Activated T-helper 1 cell treated with anti-CD3 and anti-CD28 coated beads, Interleukin-12 subunit alpha, Interleukin-12 subunit beta, Interleukin-2, Interleukin-4 antibody, amounts not matched to agents 30 ng/mL and 10 ng/mL and 1 ng/mL, durations not matched to agents 14 hours and 24 hours and 36 hours (primary cell): ENCODE measurements around the gene ZC3H14. TPM values are rescaled to one million over a fixed set of nuclear protein-coding genes. Genes with fewer than 3 reads are reported as not detected.

Experiments
- DNase-seq: peaks from one replicate; pipeline ENCODE4 v3.0.0; 2021; ENCODE audit warnings: low spot score
- H3K27ac Mint-ChIP-seq: one replicate; pipeline ENCODE4 v1.8.0; 2021; ENCODE audit warnings: mild to moderate bottlenecking, mixed read lengths
- H3K27me3 Mint-ChIP-seq: one replicate; pipeline ENCODE4 v1.8.0; 2022; ENCODE audit warnings: mild to moderate bottlenecking, moderate library complexity, mixed read lengths; ENCODE audit not compliant: insufficient read depth
- H3K36me3 Mint-ChIP-seq: one replicate; pipeline ENCODE4 v1.8.0; 2021; ENCODE audit warnings: low read depth, mixed read lengths
- H3K4me1 Mint-ChIP-seq: one replicate; pipeline ENCODE4 v1.8.0; 2021; ENCODE audit warnings: low read depth, mixed read lengths
- H3K4me3 Mint-ChIP-seq: one replicate; pipeline ENCODE4 v1.8.0; 2021; ENCODE audit warnings: mild to moderate bottlenecking, moderate library complexity, mixed read lengths
- H3K9me3 Mint-ChIP-seq: one replicate; pipeline ENCODE4 v1.8.0; 2021; ENCODE audit warnings: mixed read lengths
- intact Hi-C: fragments of 100-400 bp; cut with micrococcal nuclease; formaldehyde crosslinking; loops from one replicate; pipeline ENCODE4 v1.15.1; 2024
- total RNA-seq: library from RNA; stranded (reverse); gene quantifications from 2 replicates; pipeline ENCODE4 v1.2.3, GENCODE V29; 2022

Gene ZC3H14
- total RNA-seq, 1 donor from 2014 or later = 61.0 TPM

DNA sequence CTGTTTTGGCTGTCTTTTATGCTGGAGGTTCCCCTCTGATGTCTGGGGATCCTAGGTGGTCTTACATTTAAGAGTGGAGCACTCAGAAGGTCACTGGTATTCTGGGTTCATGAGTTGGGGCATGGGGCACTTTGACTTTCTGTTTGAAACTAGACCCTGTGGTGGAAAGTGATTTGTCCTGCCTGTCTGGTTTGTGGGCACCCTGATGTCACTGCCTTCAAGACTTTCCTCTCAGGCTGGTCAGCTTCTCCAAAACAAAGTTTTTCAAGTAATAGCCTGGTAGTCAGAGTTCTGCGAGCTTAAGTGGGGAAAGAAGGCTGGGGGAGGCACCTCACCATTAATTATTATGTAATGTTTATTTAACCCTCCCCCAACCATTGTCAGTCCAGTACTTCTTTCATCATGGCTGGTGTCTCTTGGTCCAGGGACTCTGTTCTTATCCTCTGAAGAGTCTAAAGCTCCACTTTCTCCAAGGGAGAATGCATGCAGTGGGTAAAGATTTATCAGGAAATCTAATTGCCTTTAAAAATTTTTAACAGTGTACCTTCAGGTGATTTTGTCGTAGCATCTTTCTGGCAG is 35.3 kb downstream of the ZC3H14 start:
- H3K9me3 Mint-ChIP-seq = no peaks in the 10 kb centered on the region
- no peak overlapping the region for H3K27ac Mint-ChIP-seq
- DNase-seq = no peak
- peaks cover 54% of the 10 kb centered on the region for H3K36me3 Mint-ChIP-seq
- intact Hi-C loops = no loop called here
- no peaks in the 10 kb centered on the region for H3K27me3 Mint-ChIP-seq
- H3K4me3 Mint-ChIP-seq = no peak overlapping the region
- peaks cover 38% of the 10 kb centered on the region for H3K4me1 Mint-ChIP-seq

DNA sequence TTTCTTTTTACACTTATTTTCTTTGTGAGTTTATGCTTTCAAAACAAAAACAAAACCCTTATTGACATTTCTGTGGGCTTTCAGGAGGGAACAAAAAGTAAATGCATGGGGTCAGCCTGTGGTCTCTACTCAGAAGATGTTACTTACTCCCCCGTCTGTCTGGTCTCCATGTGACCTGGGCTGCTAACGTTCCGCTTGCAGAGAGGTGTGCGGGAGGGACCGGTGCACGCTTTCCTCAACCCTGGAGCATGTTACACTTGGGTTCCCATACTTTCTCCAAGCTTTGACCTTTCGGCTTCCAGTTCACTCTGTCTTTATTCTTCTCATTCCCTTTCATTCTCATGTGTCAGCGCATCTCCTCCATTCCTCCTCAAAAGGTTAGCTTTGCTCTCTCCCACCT is 36.5 kb downstream of the ZC3H14 start:
- Mint-ChIP-seq H3K27me3 (no peaks in the 10 kb centered on the region), H3K9me3 (no peaks in the 10 kb centered on the region), H3K4me1 (peaks cover 48% of the 10 kb centered on the region), H3K4me3 (peak overlapping the region; percentile 64), H3K36me3 (peaks cover 61% of the 10 kb centered on the region), H3K27ac (peak overlapping the region; percentile 91)
- intact Hi-C loops = loop anchor here (1.0 kb wide), 1 partner anchor 36 kb away; the partner anchor contains the start of gene ZC3H14
- no peak for DNase-seq

DNA sequence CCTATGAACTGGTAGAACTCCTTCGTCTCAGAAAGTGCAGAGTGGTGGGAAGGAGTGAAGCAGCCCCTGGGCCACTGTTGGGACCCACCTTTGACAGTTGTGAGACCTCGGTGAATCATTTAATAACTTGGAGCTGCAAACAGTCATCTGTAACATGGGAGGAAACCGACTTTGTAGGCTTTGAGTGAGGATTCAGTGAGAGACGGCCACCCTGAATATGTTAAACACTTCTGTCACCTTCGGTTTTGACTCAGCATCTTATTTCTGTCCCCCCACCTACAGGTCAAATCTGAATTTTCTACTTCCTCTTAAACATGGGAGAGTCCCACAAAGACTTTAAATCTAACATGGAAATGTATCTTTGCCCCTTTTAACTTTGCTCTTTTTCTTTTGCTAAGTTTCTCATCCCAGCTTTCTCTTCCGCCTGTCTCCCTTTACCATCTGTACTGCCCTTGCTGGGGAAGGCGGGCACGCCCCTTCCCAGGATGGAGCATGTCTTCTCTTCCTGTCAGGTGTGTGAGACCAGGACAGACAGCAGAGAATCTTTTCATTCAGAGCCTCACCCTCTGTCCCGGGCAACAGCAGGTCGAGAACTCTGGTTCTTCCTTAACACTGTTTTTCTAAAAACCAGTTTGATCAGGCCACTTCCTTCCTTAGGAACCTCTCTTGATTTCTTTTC is 37.1 kb downstream of the ZC3H14 start:
- Mint-ChIP-seq H3K4me1 (peaks cover 48% of the 10 kb centered on the region), H3K9me3 (no peaks in the 10 kb centered on the region), H3K36me3 (peaks cover 61% of the 10 kb centered on the region), H3K4me3 (peak overlapping the region; percentile 64), H3K27ac (peak overlapping the region; percentile 91), H3K27me3 (no peaks in the 10 kb centered on the region)
- intact Hi-C loops = loop anchor here (1.0 to 5.0 kb wide), 3 partner anchors 37 to 593 kb away; partner anchors contain the start of genes GPR65, TTC8 and ZC3H14
- peak; percentile 6 for DNase-seq

DNA sequence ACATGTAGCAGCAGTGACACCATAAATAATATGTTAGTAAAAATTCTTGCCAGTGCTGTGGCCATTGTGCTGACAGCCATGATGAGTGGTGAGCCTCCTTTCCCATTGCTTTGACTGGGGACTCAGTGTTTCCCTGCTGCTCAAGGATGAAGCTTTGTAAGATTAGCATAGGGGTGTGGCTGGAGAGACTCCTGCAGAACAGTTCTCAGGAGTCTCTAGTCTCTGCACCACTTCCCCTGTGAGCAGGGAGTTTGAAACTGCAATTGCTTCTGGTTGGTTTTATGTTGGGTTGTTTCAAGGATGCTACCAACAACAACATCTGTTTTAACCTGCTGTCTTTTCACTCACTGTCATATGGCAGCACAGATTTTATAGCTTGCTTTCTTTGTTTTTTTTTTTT is 41.4 kb downstream of the ZC3H14 start:
- Mint-ChIP-seq H3K27ac (no peak overlapping the region), H3K9me3 (no peaks in the 10 kb centered on the region), H3K4me1 (peaks cover 27% of the 10 kb centered on the region), H3K4me3 (no peak overlapping the region), H3K27me3 (no peaks in the 10 kb centered on the region), H3K36me3 (peaks cover 49% of the 10 kb centered on the region)
- intact Hi-C loops = loop anchor here (5.0 kb wide), 1 partner anchor 597 kb away; the partner anchor contains the start of gene GPR65
- no peak for DNase-seq

DNA sequence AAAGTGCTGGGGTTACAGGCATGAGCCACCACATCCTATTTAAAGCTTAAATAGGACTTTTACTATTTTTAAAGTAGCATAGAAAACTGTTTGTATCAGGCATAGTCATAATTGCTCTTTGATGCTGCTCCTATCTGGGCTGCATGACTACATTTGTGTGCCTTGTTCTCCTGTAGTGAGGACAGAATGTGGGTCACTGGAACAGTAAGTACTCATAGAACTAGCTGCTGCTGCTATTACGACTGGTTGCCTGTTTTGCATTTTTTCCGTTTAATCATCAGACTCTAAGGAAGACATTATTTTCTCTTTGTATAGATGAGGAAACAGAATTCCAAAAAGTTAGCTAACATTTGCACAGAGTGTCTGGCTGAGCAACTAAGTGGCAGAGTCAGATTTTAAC is 42.8 kb downstream of the ZC3H14 start:
- H3K4me3 Mint-ChIP-seq = no peak overlapping the region
- H3K36me3 Mint-ChIP-seq = peaks cover 50% of the 10 kb centered on the region
- no peaks in the 10 kb centered on the region for H3K27me3 Mint-ChIP-seq
- intact Hi-C loops = no loop called here
- H3K27ac Mint-ChIP-seq = no peak overlapping the region
- DNase-seq = no peak
- H3K4me1 Mint-ChIP-seq = peaks cover 15% of the 10 kb centered on the region
- H3K9me3 Mint-ChIP-seq = no peaks in the 10 kb centered on the region

DNA sequence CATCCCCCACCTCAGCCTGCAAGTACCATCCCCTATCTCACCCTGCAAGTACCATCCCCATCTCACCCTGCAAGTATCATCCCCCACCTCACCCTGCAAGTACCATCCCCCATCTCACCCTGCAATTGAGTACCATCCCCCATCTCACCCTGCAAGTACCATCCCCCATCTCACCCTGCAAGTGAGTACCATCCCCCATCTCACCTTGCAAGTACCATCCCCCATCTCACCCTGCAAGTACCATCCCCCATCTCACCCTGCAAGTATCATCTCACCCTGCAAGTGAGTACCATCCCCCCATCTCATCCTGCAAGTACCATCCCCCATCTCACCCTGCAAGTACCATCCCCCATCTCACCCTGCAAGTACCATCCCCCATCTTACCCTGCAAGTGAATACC is 45.0 kb downstream of the ZC3H14 start:
- Mint-ChIP-seq H3K27me3 (no peaks in the 10 kb centered on the region), H3K9me3 (no peaks in the 10 kb centered on the region), H3K36me3 (peaks cover 52% of the 10 kb centered on the region), H3K4me3 (no peak overlapping the region), H3K27ac (no peak overlapping the region), H3K4me1 (peaks cover 11% of the 10 kb centered on the region)
- no peak for DNase-seq
- intact Hi-C loops = no loop called here

DNA sequence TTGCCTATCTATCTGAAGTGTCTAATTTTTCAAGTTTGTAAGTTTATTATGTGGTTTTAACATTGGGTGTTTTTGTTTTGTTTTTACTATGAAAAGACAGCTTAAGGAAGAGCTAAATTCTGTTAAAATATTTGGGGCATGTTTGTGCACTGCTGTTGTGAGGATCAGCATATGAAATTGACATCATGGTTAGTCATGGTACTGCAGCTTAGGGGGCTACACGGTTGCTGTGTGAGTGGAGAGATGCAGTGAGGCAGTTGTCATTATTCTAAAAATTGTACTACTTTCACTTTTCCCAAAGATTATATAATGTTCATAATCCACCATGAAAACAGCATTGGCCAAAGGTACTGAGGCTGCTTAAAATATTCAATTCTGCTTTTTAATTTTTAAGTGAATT is 49.0 kb downstream of the ZC3H14 start:
- H3K27me3 Mint-ChIP-seq = no peaks in the 10 kb centered on the region
- no peak for DNase-seq
- no peaks in the 10 kb centered on the region for H3K4me1 Mint-ChIP-seq
- H3K9me3 Mint-ChIP-seq = no peaks in the 10 kb centered on the region
- intact Hi-C loops = no loop called here
- H3K27ac Mint-ChIP-seq = no peak overlapping the region
- H3K4me3 Mint-ChIP-seq = no peak overlapping the region
- peaks cover 48% of the 10 kb centered on the region for H3K36me3 Mint-ChIP-seq

DNA sequence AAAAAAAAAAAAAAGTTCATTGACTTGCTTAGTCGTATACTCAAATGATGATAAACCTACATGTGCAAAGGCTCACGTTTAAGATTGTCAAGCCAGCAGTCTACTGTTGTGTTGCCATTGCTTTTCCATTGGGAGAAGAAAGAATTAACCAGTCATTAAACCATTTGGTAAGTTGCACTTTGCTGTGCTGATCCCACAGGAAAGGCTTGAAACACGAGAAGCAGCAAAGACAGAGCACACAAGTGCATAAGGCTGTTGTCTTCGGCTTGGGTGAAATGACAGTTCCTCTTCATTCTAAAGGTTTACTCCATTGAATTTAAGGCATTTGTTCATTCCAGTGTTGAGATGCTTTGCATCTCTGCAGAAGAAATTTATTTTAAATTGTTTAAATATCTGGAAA is 50.1 kb downstream of the ZC3H14 start:
- no peak overlapping the region for H3K4me3 Mint-ChIP-seq
- intact Hi-C loops = no loop called here
- no peak overlapping the region for H3K27ac Mint-ChIP-seq
- no peaks in the 10 kb centered on the region for H3K4me1 Mint-ChIP-seq
- no peaks in the 10 kb centered on the region for H3K27me3 Mint-ChIP-seq
- peaks cover 40% of the 10 kb centered on the region for H3K36me3 Mint-ChIP-seq
- H3K9me3 Mint-ChIP-seq = no peaks in the 10 kb centered on the region
- no peak for DNase-seq

DNA sequence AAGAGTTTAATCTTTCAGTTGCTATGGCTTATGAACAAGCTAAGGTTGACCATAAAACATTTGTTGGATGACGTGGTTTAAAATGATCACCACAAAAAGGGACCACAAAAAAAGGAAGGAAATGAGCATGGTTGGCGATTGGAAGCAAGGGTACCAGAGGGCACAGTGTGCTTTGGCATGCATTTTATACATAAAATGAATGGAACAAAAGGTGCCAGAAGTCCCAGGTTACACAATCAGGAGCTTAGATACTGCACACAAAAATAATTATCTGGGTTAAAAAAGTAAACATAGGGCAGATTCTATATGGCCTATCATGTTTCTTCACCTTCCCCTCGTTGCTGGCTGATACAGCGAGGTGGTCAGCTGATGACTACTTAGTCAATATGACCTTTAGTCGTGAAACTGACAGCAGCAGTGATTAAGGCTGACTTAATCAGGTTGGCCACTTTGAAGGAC is 50.7 kb downstream of the ZC3H14 start:
- H3K4me1 Mint-ChIP-seq = no peaks in the 10 kb centered on the region
- H3K36me3 Mint-ChIP-seq = peaks cover 35% of the 10 kb centered on the region
- intact Hi-C loops = loop anchor here (2.0 kb wide), 1 partner anchor 15 kb away; no protein-coding TSS in a partner anchor
- H3K27me3 Mint-ChIP-seq = no peaks in the 10 kb centered on the region
- no peak for DNase-seq
- H3K9me3 Mint-ChIP-seq = no peaks in the 10 kb centered on the region
- no peak overlapping the region for H3K27ac Mint-ChIP-seq
- no peak overlapping the region for H3K4me3 Mint-ChIP-seq

DNA sequence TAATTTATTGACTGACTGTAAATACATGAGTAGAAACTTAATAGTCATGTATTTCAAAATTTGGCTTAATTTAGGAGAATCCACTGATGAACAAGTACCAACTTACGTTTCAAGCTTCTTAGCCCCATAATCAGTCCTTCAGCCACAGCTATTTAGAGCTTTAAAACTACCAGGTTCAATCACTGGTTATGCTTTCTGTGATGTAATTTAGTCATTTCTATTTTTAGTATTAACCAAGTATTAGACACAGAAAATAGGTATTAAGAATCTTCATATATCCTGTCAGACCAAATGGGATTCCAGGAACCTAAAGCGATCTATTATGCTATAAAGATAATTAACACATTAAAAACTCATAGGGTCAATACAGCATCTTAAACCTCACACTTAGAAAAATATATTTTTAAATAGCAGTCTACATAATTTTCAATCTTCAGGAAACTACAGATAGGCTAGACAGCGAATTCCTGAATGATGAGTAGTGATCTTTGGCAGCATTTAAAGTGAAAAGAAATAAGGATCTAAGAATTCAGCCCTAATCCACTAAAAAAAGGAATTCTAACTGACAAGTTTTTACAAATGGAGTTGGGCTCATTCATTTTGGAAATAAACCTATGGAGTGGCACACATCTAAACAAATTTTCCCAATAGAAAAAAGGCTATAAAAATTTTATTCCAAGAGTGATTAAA is 51.5 kb downstream of the ZC3H14 start:
- H3K4me1 Mint-ChIP-seq = no peaks in the 10 kb centered on the region
- H3K4me3 Mint-ChIP-seq = no peak overlapping the region
- H3K9me3 Mint-ChIP-seq = no peaks in the 10 kb centered on the region
- no peaks in the 10 kb centered on the region for H3K27me3 Mint-ChIP-seq
- H3K27ac Mint-ChIP-seq = no peak overlapping the region
- intact Hi-C loops = loop anchor here (2.0 kb wide), 1 partner anchor 14 kb away; no protein-coding TSS in a partner anchor
- DNase-seq = no peak
- peaks cover 30% of the 10 kb centered on the region for H3K36me3 Mint-ChIP-seq

DNA sequence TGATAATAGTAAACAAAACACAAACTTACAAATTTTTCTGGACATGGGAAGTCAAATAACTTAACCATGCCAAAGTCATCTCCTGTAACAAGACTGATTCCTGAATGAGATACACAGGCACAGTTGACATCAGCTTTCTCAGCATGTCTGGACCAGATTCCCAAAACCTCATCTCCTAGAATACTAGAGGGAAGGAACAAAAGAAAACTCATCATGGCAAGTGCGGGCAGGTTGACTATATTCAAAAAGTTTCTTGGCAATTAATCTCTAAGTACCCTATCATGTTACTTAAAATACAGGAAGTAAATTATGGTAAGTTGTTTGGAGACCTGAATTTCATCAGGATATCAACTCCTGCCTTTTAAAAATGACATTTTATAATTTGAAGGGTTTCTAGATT is 53.9 kb downstream of the ZC3H14 start:
- intact Hi-C loops = no loop called here
- no peaks in the 10 kb centered on the region for H3K4me1 Mint-ChIP-seq
- no peak overlapping the region for H3K27ac Mint-ChIP-seq
- no peak overlapping the region for H3K4me3 Mint-ChIP-seq
- H3K36me3 Mint-ChIP-seq = peaks cover 13% of the 10 kb centered on the region
- no peaks in the 10 kb centered on the region for H3K27me3 Mint-ChIP-seq
- H3K9me3 Mint-ChIP-seq = no peaks in the 10 kb centered on the region
- DNase-seq = no peak

DNA sequence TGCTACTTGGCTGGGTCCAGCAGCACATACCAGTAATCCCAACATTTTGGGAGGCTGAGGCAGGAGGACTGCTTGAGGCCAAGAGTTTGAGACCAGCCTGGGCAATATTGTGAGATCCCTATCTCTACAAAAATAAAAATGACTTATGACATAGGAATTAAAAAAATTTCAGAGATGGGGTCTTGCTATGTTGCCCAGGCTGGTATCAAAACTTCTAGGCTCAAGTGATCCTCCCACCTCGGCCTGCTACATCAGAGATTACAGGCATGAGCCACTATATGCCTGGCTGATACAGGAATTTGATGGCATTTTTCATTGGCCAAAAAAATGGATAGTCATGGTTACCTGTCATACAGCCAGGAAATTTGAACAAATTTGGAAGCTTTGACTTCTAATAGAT is 54.6 kb downstream of the ZC3H14 start:
- intact Hi-C loops = no loop called here
- peaks cover 11% of the 10 kb centered on the region for H3K36me3 Mint-ChIP-seq
- H3K27ac Mint-ChIP-seq = no peak overlapping the region
- H3K27me3 Mint-ChIP-seq = no peaks in the 10 kb centered on the region
- no peak overlapping the region for H3K4me3 Mint-ChIP-seq
- DNase-seq = no peak
- no peaks in the 10 kb centered on the region for H3K4me1 Mint-ChIP-seq
- no peaks in the 10 kb centered on the region for H3K9me3 Mint-ChIP-seq

DNA sequence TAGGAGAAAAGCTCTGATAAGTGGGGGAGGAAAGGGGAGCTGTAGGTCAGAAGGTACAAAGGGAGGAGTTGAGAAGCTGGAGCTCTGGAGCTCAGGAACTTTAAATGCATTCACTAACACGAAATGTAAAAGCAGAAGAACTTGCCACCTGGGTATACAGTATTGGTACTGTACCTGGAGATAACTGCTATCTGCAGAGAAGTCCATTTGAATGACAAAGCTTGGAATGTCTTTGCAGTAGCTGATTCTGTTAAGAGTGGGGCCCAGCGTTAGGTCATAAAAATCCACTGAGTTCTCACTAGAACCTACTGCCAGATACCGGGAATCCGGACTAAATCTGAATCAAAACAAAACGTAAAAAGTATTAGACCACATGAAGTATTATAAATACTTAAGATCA is 55.6 kb downstream of the ZC3H14 start:
- Mint-ChIP-seq H3K9me3 (no peaks in the 10 kb centered on the region), H3K27me3 (no peaks in the 10 kb centered on the region), H3K36me3 (peaks cover 7% of the 10 kb centered on the region), H3K4me3 (no peak overlapping the region), H3K27ac (no peak overlapping the region), H3K4me1 (no peaks in the 10 kb centered on the region)
- no peak for DNase-seq
- intact Hi-C loops = no loop called here
